Activated naive CD4-positive, alpha-beta T cell treated with anti-CD3 and anti-CD28 coated beads for 36 hours (primary cell): ENCODE results near the gene DKKL1. TPM values are rescaled to one million over a fixed set of nuclear protein-coding genes. Genes with fewer than 3 reads are reported as not detected.

Experiments
- CTCF ChIA-PET: fragments of 350-600 bp; sonication (Branson Sonifier 250); formaldehyde crosslinking; loops from one replicate; lab custom pipeline; 2021; ENCODE audit warnings: antibody characterized with exemption; lab: Charles Lee
- DNase-seq: peaks from one replicate; pipeline ENCODE4 v3.0.0-alpha.2; 2020
- H3K27ac Mint-ChIP-seq: one replicate; pipeline ENCODE4 v1.8.0; 2021; ENCODE audit warnings: mild to moderate bottlenecking, mixed read lengths
- H3K27me3 Mint-ChIP-seq: one replicate; pipeline ENCODE4 v1.8.0; 2021; ENCODE audit warnings: low read depth, mixed read lengths
- H3K36me3 Mint-ChIP-seq: one replicate; pipeline ENCODE4 v1.8.0; 2021; ENCODE audit warnings: low read depth, mixed read lengths
- H3K4me1 Mint-ChIP-seq: one replicate; pipeline ENCODE4 v1.8.0; 2021; ENCODE audit warnings: low read depth, mixed read lengths
- H3K4me3 Mint-ChIP-seq: one replicate; pipeline ENCODE4 v1.8.0; 2021; ENCODE audit warnings: mild to moderate bottlenecking, moderate library complexity, mixed read lengths
- H3K9me3 Mint-ChIP-seq: one replicate; pipeline ENCODE4 v1.8.0; 2021; ENCODE audit warnings: mixed read lengths
- intact Hi-C: fragments of 100-400 bp; cut with micrococcal nuclease; formaldehyde crosslinking; loops from one replicate; pipeline ENCODE4 v1.15.1; 2023
- total RNA-seq, 2 experiments: library from RNA; stranded (reverse); gene quantifications; one replicate each; pipeline ENCODE4 v1.2.3, GENCODE V29; 2021

Gene DKKL1
- total RNA-seq, 2 experiments from 2014 or later: not detected

- Mint-ChIP-seq H3K4me3 (no peak overlapping the region), H3K9me3 (no peaks in the 10 kb centered on the region), H3K27me3 (peaks cover 3% of the 10 kb centered on the region), H3K36me3 (no peaks in the 10 kb centered on the region), H3K27ac (no peak overlapping the region), H3K4me1 (peaks cover 17% of the 10 kb centered on the region)
- CTCF ChIA-PET: interaction anchor here (0.6 to 1.1 kb wide), 8 partner anchors 27 to 603 kb away, joined by 3 to 5 read pairs (median 3); no protein-coding TSS in a partner anchor
- no peak for DNase-seq
- intact Hi-C loops: loop anchor here (2.0 kb wide), 2 partner anchors 29 to 37 kb away; partner anchors contain the start of gene PTH2
Observed at GRCh38 chr19:49393881-49394280, 30.2 kb downstream of the DKKL1 start.

GRCh38 chr19:49395581-49396407, 32.1 kb downstream of the DKKL1 start:
- DNase-seq: no peak
- Mint-ChIP-seq H3K27me3 (peaks cover 3% of the 10 kb centered on the region), H3K27ac (no peak overlapping the region), H3K4me1 (peaks cover 22% of the 10 kb centered on the region), H3K36me3 (no peaks in the 10 kb centered on the region), H3K4me3 (no peak overlapping the region), H3K9me3 (no peaks in the 10 kb centered on the region)
- intact Hi-C loops: no loop called here
- CTCF ChIA-PET: no interaction called here

DNA sequence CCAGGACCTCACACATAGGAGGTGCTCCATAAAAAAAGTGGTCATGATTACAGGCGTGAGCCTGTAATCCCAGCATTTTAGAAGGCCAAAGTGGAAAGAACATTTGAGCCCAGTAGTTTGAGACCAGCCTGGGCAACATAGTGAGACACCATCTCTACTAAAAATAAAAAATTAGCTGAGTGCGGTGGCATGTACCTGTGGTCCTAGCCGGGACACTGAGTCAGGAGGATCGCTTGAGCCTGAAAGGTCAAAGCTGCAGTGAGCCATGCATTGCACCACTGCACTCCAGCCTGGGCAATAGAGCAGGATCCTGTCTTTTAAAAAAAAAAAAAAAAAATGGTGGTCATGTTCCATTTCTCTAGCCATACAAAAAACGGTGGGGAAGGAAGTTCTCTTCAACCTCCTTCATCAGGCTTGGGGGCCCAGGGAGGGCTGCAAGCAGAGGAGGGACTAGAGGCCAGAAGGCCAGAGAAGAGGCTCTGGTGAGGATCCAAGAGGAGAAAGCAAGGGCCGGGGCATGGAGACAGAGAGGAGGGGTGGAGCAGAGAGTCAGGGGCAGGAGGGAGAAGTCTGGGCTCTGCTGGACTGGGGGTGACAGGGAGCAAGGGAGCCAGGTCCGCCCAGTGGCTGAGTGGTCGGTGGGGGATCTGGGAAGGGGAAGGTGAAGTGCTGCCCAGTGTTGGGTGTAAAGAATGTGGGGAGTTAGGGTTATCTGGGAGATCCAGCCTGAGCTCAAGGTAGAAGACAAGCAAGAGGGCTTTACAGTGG, 33.2 kb downstream of the DKKL1 start:
- Mint-ChIP-seq H3K4me1 (peaks cover 21% of the 10 kb centered on the region), H3K9me3 (no peaks in the 10 kb centered on the region), H3K36me3 (no peaks in the 10 kb centered on the region), H3K27ac (no peak overlapping the region), H3K27me3 (peaks cover 3% of the 10 kb centered on the region), H3K4me3 (no peak overlapping the region)
- CTCF ChIA-PET: no interaction called here
- no peak for DNase-seq
- intact Hi-C loops: no loop called here

GRCh38 chr19:49398001-49398615, 34.4 kb downstream of the DKKL1 start:
- Mint-ChIP-seq H3K4me3 (no peak overlapping the region), H3K27ac (no peak overlapping the region), H3K9me3 (no peaks in the 10 kb centered on the region), H3K36me3 (no peaks in the 10 kb centered on the region), H3K27me3 (no peaks in the 10 kb centered on the region), H3K4me1 (peaks cover 21% of the 10 kb centered on the region)
- CTCF ChIA-PET: interaction anchor here (0.6 to 0.9 kb wide), 2 partner anchors 97 to 120 kb away, joined by 3 to 4 read pairs; no protein-coding TSS in a partner anchor
- DNase-seq: no peak
- intact Hi-C loops: no loop called here

DNA sequence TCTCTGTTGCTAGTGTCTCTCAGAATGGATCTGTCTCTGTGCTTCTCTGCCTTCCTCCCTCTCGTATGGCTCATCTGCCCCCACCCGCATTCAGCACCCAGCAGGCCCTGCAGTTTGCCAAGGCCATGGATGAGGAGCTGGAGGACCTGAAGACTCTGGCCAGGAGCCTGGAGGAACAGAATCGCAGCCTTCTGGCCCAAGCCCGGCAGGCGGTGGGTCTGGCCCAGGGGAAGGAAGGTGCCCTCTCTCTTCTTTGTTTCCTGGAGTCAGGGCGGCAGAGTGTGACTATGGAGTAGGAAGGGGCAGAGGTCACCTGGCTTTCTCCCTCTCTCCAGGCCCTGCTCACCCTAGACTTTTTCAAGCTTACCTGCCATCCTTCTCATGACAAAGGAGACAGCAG, 35.3 kb downstream of the DKKL1 start:
- intact Hi-C loops: no loop called here
- CTCF ChIA-PET: no interaction called here
- Mint-ChIP-seq H3K4me1 (peaks cover 25% of the 10 kb centered on the region), H3K4me3 (no peak overlapping the region), H3K9me3 (no peaks in the 10 kb centered on the region), H3K27ac (no peak overlapping the region), H3K36me3 (no peaks in the 10 kb centered on the region), H3K27me3 (no peaks in the 10 kb centered on the region)
- DNase-seq: no peak

GRCh38 chr19:49400029-49400428, 36.4 kb downstream of the DKKL1 start:
- no peaks in the 10 kb centered on the region for H3K27me3 Mint-ChIP-seq
- intact Hi-C loops: no loop called here
- no peaks in the 10 kb centered on the region for H3K9me3 Mint-ChIP-seq
- no peak overlapping the region for H3K27ac Mint-ChIP-seq
- CTCF ChIA-PET: no interaction called here
- no peak overlapping the region for H3K4me3 Mint-ChIP-seq
- H3K4me1 Mint-ChIP-seq: peaks cover 25% of the 10 kb centered on the region
- no peaks in the 10 kb centered on the region for H3K36me3 Mint-ChIP-seq
- DNase-seq: no peak

- CTCF ChIA-PET: interaction anchor here (0.7 to 0.9 kb wide), 2 partner anchors 47 to 314 kb away, joined by 3 read pairs; no protein-coding TSS in a partner anchor
- Mint-ChIP-seq H3K36me3 (no peaks in the 10 kb centered on the region), H3K9me3 (no peaks in the 10 kb centered on the region), H3K4me3 (no peak overlapping the region), H3K27ac (no peak overlapping the region), H3K27me3 (no peaks in the 10 kb centered on the region), H3K4me1 (peaks cover 37% of the 10 kb centered on the region)
- intact Hi-C loops: no loop called here
- no peak for DNase-seq
Observed at GRCh38 chr19:49403404-49404187, 39.9 kb downstream of the DKKL1 start.

- Mint-ChIP-seq H3K9me3 (no peaks in the 10 kb centered on the region), H3K27ac (no peak overlapping the region), H3K4me3 (no peak overlapping the region), H3K27me3 (no peaks in the 10 kb centered on the region), H3K4me1 (peaks cover 55% of the 10 kb centered on the region), H3K36me3 (no peaks in the 10 kb centered on the region)
- DNase-seq: no peak
- CTCF ChIA-PET: interaction anchor here (1.2 to 1.3 kb wide), 2 partner anchors 12 to 28 kb away, joined by 3 to 4 read pairs; no protein-coding TSS in a partner anchor
- intact Hi-C loops: no loop called here
Observed at GRCh38 chr19:49407079-49407478, 43.4 kb downstream of the DKKL1 start.

- Mint-ChIP-seq H3K9me3 (no peaks in the 10 kb centered on the region), H3K4me1 (peaks cover 60% of the 10 kb centered on the region), H3K27me3 (no peaks in the 10 kb centered on the region), H3K36me3 (no peaks in the 10 kb centered on the region), H3K4me3 (no peak overlapping the region), H3K27ac (no peak overlapping the region)
- intact Hi-C loops: no loop called here
- CTCF ChIA-PET: interaction anchor here (1.3 kb wide), 1 partner anchor 11 kb away, joined by 4 read pairs; no protein-coding TSS in a partner anchor
- DNase-seq: no peak
Observed at GRCh38 chr19:49407482-49408015, 43.9 kb downstream of the DKKL1 start.

- Mint-ChIP-seq H3K9me3 (no peaks in the 10 kb centered on the region), H3K27ac (peak overlapping the region; percentile 46), H3K36me3 (no peaks in the 10 kb centered on the region), H3K4me3 (peak overlapping the region; percentile 1), H3K4me1 (peaks cover 54% of the 10 kb centered on the region), H3K27me3 (no peaks in the 10 kb centered on the region)
- no peak for DNase-seq
- CTCF ChIA-PET: interaction anchor here (0.6 to 3.2 kb wide), 7 partner anchors 12 to 210 kb away, joined by 3 to 15 read pairs (median 3); partner anchors contain the start of gene FLT3LG
- intact Hi-C loops: no loop called here
Observed at GRCh38 chr19:49408816-49409440, 45.3 kb downstream of the DKKL1 start.
